ENCODE measurements around the gene MEF2A. TPM values are rescaled to one million over a fixed set of nuclear protein-coding genes. Genes with fewer than 3 reads are reported as not detected.
A peak's percentile ranks its signal among the peaks of the same experiment; 100 is the strongest.

Gene MEF2A
- total and polyA plus RNA-seq, 10 of the 15 experiments (the other 5 are each of a cell fraction or from before 2014, with no cell fraction given): 7.2 to 46.7 (median 35.9) TPM

- no peak overlapping the region for H3K9ac ChIP-seq (ENCODE audit: control insufficient read depth, insufficient read depth, low read length)
- ATAC-seq (no peak), FAIRE-seq (peak; percentile 44), DNase-seq (ENCODE audit: low read depth, low spot score) (no peak)
- ChIA-PET CTCF (interaction anchor here (0.6 kb wide), 1 partner anchor 13 kb away, joined by 3 read pairs; no protein-coding TSS in a partner anchor), RAD21 (ENCODE audit: unreplicated experiment) (no interaction called here), SMC1A (ENCODE audit: uncharacterized antibody, unreplicated experiment) (interaction anchor here (0.9 to 1.3 kb wide), 2 partner anchors 15 to 36 kb away, joined by 3 to 5 read pairs; no protein-coding TSS in a partner anchor), POLR2A (interaction anchor here (0.6 kb wide), 1 partner anchor 304 kb away, joined by 3 read pairs; no protein-coding TSS in a partner anchor)
- H4K20me1 ChIP-seq (ENCODE audit: control insufficient read depth, insufficient read depth): no peaks in the 10 kb centered on the region
- no peak overlapping the region for H3K4me2 ChIP-seq (ENCODE audit: control insufficient read depth, insufficient read depth)
- H2AFZ ChIP-seq (ENCODE audit: control insufficient read depth, low read depth, low read length): no peak overlapping the region
- H3K4me3 ChIP-seq: no peak overlapping the region
- TF ChIP-seq NFYB (IDR thresholded peaks at IDR 0.05; ENCODE audit: insufficient read depth, low read depth, low read length) (no peak), SMC3 (IDR thresholded peaks at IDR 0.05; ENCODE audit: borderline replicate concordance, low read length) (0 out of 2 replicates have a peak, but pooled peaks have one; percentile 5)
- WGBS (ENCODE audit: insufficient coverage, insufficient replicate concordance, low lambda C conversion rate, missing lambda C conversion rate): 80% methylated on average over 3 of the region's 3 CpGs
- intact Hi-C loops (cut with micrococcal nuclease; ENCODE audit: unreplicated experiment) (no loop called here), in situ Hi-C loops (cut with MboI) (no loop called here)
- H3K27me3 ChIP-seq (replicated peaks in 1 of 2; ENCODE audit: control insufficient read depth in 2 of 2, insufficient read depth in 2 of 2, low read length in 1 of 2): no peaks in the 10 kb centered on the region
- no peaks in the 10 kb centered on the region for H3K4me1 ChIP-seq (ENCODE audit: control insufficient read depth, insufficient read depth, low read length)
- BruUV-seq (replicated peaks): no TSS peak
- peaks cover 17% of the 10 kb centered on the region; the same call in 2 of the 3 replicates for H3K9me3 ChIP-seq (replicated peaks; ENCODE audit: control insufficient read depth, insufficient read depth, low read length)
- peaks cover 1% of the 10 kb centered on the region for H3K79me2 ChIP-seq (ENCODE audit: control insufficient read depth, insufficient read depth, low read length)
- H3K36me3 ChIP-seq (ENCODE audit: control insufficient read depth in 2 of 2, insufficient read depth in 2 of 2, low read length in 1 of 2): peaks cover 3 to 20% of the 10 kb centered on the region in 2 experiments
- no peak overlapping the region for H3K27ac ChIP-seq (ENCODE audit: control insufficient read depth, insufficient read depth)
Measured at GRCh38 chr15:99645543-99645935, 79.8 kb downstream of the MEF2A start.

DNA sequence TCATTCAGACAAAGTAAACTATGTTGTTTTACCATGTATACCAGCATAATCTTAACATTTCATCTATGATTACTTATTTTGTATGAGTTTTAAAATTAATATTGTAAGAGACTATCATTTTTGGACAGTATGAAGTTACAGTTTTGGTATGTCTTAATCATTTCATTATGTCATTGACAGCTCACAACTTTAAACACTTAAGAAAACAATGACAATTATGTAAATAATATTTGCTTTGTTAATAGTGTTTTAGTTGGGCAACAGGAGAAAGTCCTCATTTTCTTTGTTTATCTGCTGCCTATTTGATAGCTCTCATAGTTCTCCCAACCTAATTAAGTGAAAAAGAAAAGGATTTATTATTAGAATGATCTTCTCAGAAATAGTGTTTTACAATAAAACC is 80.2 kb downstream of the MEF2A start:
- no TSS peak for BruUV-seq (replicated peaks)
- RAD21 ChIA-PET (ENCODE audit: unreplicated experiment): interaction anchor here (0.9 kb wide), 1 partner anchor 16 kb away, joined by 3 read pairs; no protein-coding TSS in a partner anchor
- no peak for TF ChIP-seq FOXK2 (IDR thresholded peaks at IDR 0.05)
- no peak for TF ChIP-seq CBFB (IDR thresholded peaks at IDR 0.05; ENCODE audit: low read depth)
- TF ChIP-seq BACH1 (IDR thresholded peaks at IDR 0.05; ENCODE audit: borderline replicate concordance): no peak
- no peak for TF ChIP-seq ZBTB33 (IDR thresholded peaks at IDR 0.05)
- no peak for TF ChIP-seq ZNF592 (IDR thresholded peaks at IDR 0.05)
- no peak for TF ChIP-seq RB1 (IDR thresholded peaks at IDR 0.05; ENCODE audit: borderline replicate concordance)
- no peak for TF ChIP-seq LARP7 (IDR thresholded peaks at IDR 0.05)
- no peak for TF ChIP-seq SPI1 (IDR thresholded peaks at IDR 0.05; ENCODE audit: borderline replicate concordance, insufficient read depth, low read depth, low read length)
- TF ChIP-seq POLR2AphosphoS2 (IDR thresholded peaks at IDR 0.05; ENCODE audit: low read depth, low read length): no peak
- no peak for TF ChIP-seq ATF7 (IDR thresholded peaks at IDR 0.05; ENCODE audit: low read depth)

More for the DNA sequence above, 80.2 kb downstream of the MEF2A start:
- ChIA-PET POLR2A (interaction anchor here (0.6 kb wide), 1 partner anchor 305 kb away, joined by 3 read pairs; no protein-coding TSS in a partner anchor), CTCF (interaction anchor here (0.6 kb wide), 1 partner anchor 12 kb away, joined by 3 read pairs; no protein-coding TSS in a partner anchor), SMC1A (ENCODE audit: uncharacterized antibody, unreplicated experiment) (interaction anchor here (1.0 to 1.4 kb wide), 5 partner anchors 9 to 190 kb away, joined by 3 to 6 read pairs (median 4); no protein-coding TSS in a partner anchor)
- intact Hi-C loops (cut with micrococcal nuclease; ENCODE audit: unreplicated experiment) (no loop called here), in situ Hi-C loops (cut with MboI) (no loop called here)
- peaks cover 3 to 17% of the 10 kb centered on the region in 2 experiments for H3K36me3 ChIP-seq (ENCODE audit: control insufficient read depth in 2 of 2, insufficient read depth in 2 of 2, low read length in 1 of 2)
- no peak overlapping the region for H3K4me2 ChIP-seq (ENCODE audit: control insufficient read depth, insufficient read depth)
- H3K4me3 ChIP-seq: no peak overlapping the region
- no peaks in the 10 kb centered on the region for H3K4me1 ChIP-seq (ENCODE audit: control insufficient read depth, insufficient read depth, low read length)
- no peak overlapping the region for H3K9ac ChIP-seq (ENCODE audit: control insufficient read depth, insufficient read depth, low read length)
- no peak for FAIRE-seq
- peaks cover 17% of the 10 kb centered on the region; the same call in 2 of the 3 replicates for H3K9me3 ChIP-seq (replicated peaks; ENCODE audit: control insufficient read depth, insufficient read depth, low read length)
- no peak for ATAC-seq
- no peaks in the 10 kb centered on the region for H4K20me1 ChIP-seq (ENCODE audit: control insufficient read depth, insufficient read depth)
- no peak overlapping the region for H3K27ac ChIP-seq (ENCODE audit: control insufficient read depth, insufficient read depth)
- no peak for DNase-seq (ENCODE audit: low read depth, low spot score)
- no peaks in the 10 kb centered on the region for H3K27me3 ChIP-seq (replicated peaks in 1 of 2; ENCODE audit: control insufficient read depth in 2 of 2, insufficient read depth in 2 of 2, low read length in 1 of 2)
- no peak overlapping the region for H2AFZ ChIP-seq (ENCODE audit: control insufficient read depth, low read depth, low read length)
- no peaks in the 10 kb centered on the region; the same call in none of the 2 replicates for H3K79me2 ChIP-seq (ENCODE audit: control insufficient read depth, insufficient read depth, low read length)
